GM23248 (cell line): ENCODE results near the gene QSOX2. TPM values are rescaled to one million over a fixed set of nuclear protein-coding genes. Genes with fewer than 3 reads are reported as not detected.

Experiments used
- DNase-seq: peaks from one replicate; pipeline ENCODE4 v3.0.0-alpha.2; 2015
- H2AFZ ChIP-seq: fragments of 200-600 bp; sonication (generic); 2 replicates; pipeline ENCODE4 v1.6.1; 2016; ENCODE audit warnings: antibody characterized with exemption
- H3F3A ChIP-seq: fragments of 200-600 bp; sonication (generic); 2 replicates; pipeline ENCODE4 v1.6.1; 2016; ENCODE audit warnings: mild to moderate bottlenecking, antibody characterized with exemption, mixed run types; ENCODE audit not compliant: insufficient read depth
- H3K27ac ChIP-seq: fragments of 200-600 bp; sonication (generic); 2 replicates; pipeline ENCODE4 v1.5.1; 2016; ENCODE audit warnings: mild to moderate bottlenecking
- H3K27me3 ChIP-seq: fragments of 200-600 bp; sonication (generic); replicated peaks from 2 replicates; pipeline ENCODE4 v1.6.1; 2016; ENCODE audit warnings: mild to moderate bottlenecking; ENCODE audit not compliant: insufficient read depth
- H3K36me3 ChIP-seq: fragments of 200-600 bp; sonication (generic); 2 replicates; pipeline ENCODE4 v1.6.1; 2016; ENCODE audit warnings: low read depth, mild to moderate bottlenecking
- H3K4me1 ChIP-seq: fragments of 200-600 bp; sonication (generic); 2 replicates; pipeline ENCODE4 v1.6.1; 2016; ENCODE audit warnings: mild to moderate bottlenecking; ENCODE audit not compliant: insufficient read depth
- H3K4me2 ChIP-seq: fragments of 200-600 bp; sonication (generic); one replicate; pipeline ENCODE4 v1.6.1; 2016; ENCODE audit warnings: mild to moderate bottlenecking; ENCODE audit not compliant: unreplicated experiment
- H3K4me3 ChIP-seq: fragments of 200-600 bp; sonication (generic); 2 replicates; pipeline ENCODE4 v1.5.1; 2016; ENCODE audit warnings: mild to moderate bottlenecking
- H3K79me2 ChIP-seq: fragments of 200-600 bp; sonication (generic); 2 replicates; pipeline ENCODE4 v1.6.1; 2016; ENCODE audit warnings: mild to moderate bottlenecking; ENCODE audit not compliant: insufficient read depth
- H3K9ac ChIP-seq: fragments of 200-600 bp; sonication (generic); 2 replicates; pipeline ENCODE4 v1.6.1; 2016; ENCODE audit warnings: mild to moderate bottlenecking
- H3K9me2 ChIP-seq: fragments of 200-600 bp; sonication (generic); 2 replicates; pipeline ENCODE4 v1.6.1; 2016; ENCODE audit warnings: mixed run types, mild to moderate bottlenecking, moderate library complexity; ENCODE audit not compliant: insufficient read depth
- H3K9me3 ChIP-seq: fragments of 200-600 bp; sonication (generic); one replicate; pipeline ENCODE4 v1.6.1; 2017; ENCODE audit warnings: low read depth
- H4K20me1 ChIP-seq: fragments of 200-600 bp; sonication (generic); 2 replicates; pipeline ENCODE4 v1.6.0; 2016; ENCODE audit not compliant: insufficient read depth
- EZH2 ChIP-seq: fragments of 200-600 bp; sonication (generic); IDR thresholded peaks from 2 replicates; pipeline ENCODE4 v1.6.1; 2018; ENCODE audit warnings: antibody characterized with exemption, mild to moderate bottlenecking; ENCODE audit not compliant: insufficient read depth, poor library complexity, severe bottlenecking
- EZH2phosphoT487 ChIP-seq: fragments of 200-600 bp; sonication (generic); IDR thresholded peaks from 2 replicates; pipeline ENCODE4 v1.6.1; 2018; ENCODE audit warnings: antibody characterized with exemption, moderate library complexity, mild to moderate bottlenecking, low read depth; ENCODE audit not compliant: insufficient read depth
- WGBS, 2 experiments: methylation state at CpG; one replicate each; pipeline ENCODE4 v1.1.6; 2015 to 2017; ENCODE audit warnings: low lambda C conversion rate in 2 of 2, low coverage in 1 of 2; ENCODE audit errors: missing lambda C conversion rate in 2 of 2; 5-methylcytosine and 5-hydroxymethylcytosine counted together
- in situ Hi-C: fragments of 300-500 bp; cut with MboI; formaldehyde crosslinking; loops from 2 replicates; pipeline ENCODE4 v1.15.0; 2020
- polyA plus RNA-seq: library from polyadenylated mRNA; unstranded; fragments of >200 nt; fragmentation: Nextera tagmentation; extraction: Ambion mirVana; gene quantifications from 2 replicates; pipeline ENCODE4 v1.2.1, GENCODE V29; 2016
- total RNA-seq: library from RNA; depleted of rRNA; stranded (reverse); fragments of >200 nt; shearing (Covaris generic); gene quantifications from 2 replicates; pipeline ENCODE4 v1.2.3, GENCODE V29; 2014; rRNA removed

Gene QSOX2
- total and polyA plus RNA-seq, 2 experiments from 2014 or later = 1.9 to 11.7 TPM

- in situ Hi-C loops = no loop called here
- DNase-seq = no peak
- H3K9ac ChIP-seq = no peak overlapping the region
Observed at GRCh38 chr9:136157477-136158265, 87.9 kb downstream of the QSOX2 start.

More at GRCh38 chr9:136157477-136158265, 87.9 kb downstream of the QSOX2 start:
- Histone ChIP-seq H4K20me1 (no peaks in the 10 kb centered on the region), H3K4me3 (no peak overlapping the region), H3K4me2 (no peak overlapping the region), H3F3A (no peaks in the 10 kb centered on the region), H3K36me3 (no peaks in the 10 kb centered on the region), H2AFZ (no peak overlapping the region), H3K4me1 (no peaks in the 10 kb centered on the region), H3K27ac (no peak overlapping the region), H3K27me3 (peaks cover 19% of the 10 kb centered on the region), H3K9me2 (no peaks in the 10 kb centered on the region), H3K9me3 (no peaks in the 10 kb centered on the region), H3K79me2 (no peaks in the 10 kb centered on the region)
- 59% methylated on average over 18 to 19 of the region's 20 CpGs for WGBS, 2 experiments
- TF ChIP-seq EZH2phosphoT487 (no peak), EZH2 (no peak)

Other genes starting within 250 kb of the QSOX2 start
- 30.7 and 35.9 TPM in 2 replicates for gene NACC2, start 150.5 kb downstream of the QSOX2 start, total RNA-seq
- 5.2 and 5.3 TPM in 2 replicates for gene NACC2, start 150.5 kb downstream of the QSOX2 start, polyA plus RNA-seq
- 69.7 and 94.0 TPM in 2 replicates for gene TMEM250, start 126.9 kb downstream of the QSOX2 start, total RNA-seq
- 25.2 and 25.9 TPM in 2 replicates for gene TMEM250, start 126.9 kb downstream of the QSOX2 start, polyA plus RNA-seq
- gene LHX3, start 40.7 kb downstream of the QSOX2 start, total RNA-seq = not detected in 2 replicates
- gene LHX3, start 40.7 kb downstream of the QSOX2 start, polyA plus RNA-seq = not detected in 2 replicates
- gene CCDC187, start 58.3 kb upstream of the QSOX2 start, total RNA-seq = not detected in 2 replicates
- not detected in 2 replicates for gene CCDC187, start 58.3 kb upstream of the QSOX2 start, polyA plus RNA-seq
- 51.6 and 57.1 TPM in 2 replicates for gene GPSM1, start 81.7 kb upstream of the QSOX2 start, total RNA-seq
- 12.4 and 13.7 TPM in 2 replicates for gene GPSM1, start 81.7 kb upstream of the QSOX2 start, polyA plus RNA-seq
- 12.3 and 49.8 TPM in 2 replicates for gene DNLZ, start 117.9 kb upstream of the QSOX2 start, total RNA-seq
- gene DNLZ, start 117.9 kb upstream of the QSOX2 start, polyA plus RNA-seq = 25.9 and 27.1 TPM in 2 replicates
- gene CARD9, start 127.9 kb upstream of the QSOX2 start, total RNA-seq = 0.11 TPM in 1 of 2 replicates, not detected in the other
- 0.60 and 0.61 TPM in 2 replicates for gene CARD9, start 127.9 kb upstream of the QSOX2 start, polyA plus RNA-seq
- gene SNAPC4, start 154.4 kb upstream of the QSOX2 start, total RNA-seq = 5.2 and 8.2 TPM in 2 replicates
- 3.3 and 4.4 TPM in 2 replicates for gene SNAPC4, start 154.4 kb upstream of the QSOX2 start, polyA plus RNA-seq
- gene ENTR1, start 164.8 kb upstream of the QSOX2 start, total RNA-seq = 36.4 and 50.2 TPM in 2 replicates
- 11.2 and 13.0 TPM in 2 replicates for gene ENTR1, start 164.8 kb upstream of the QSOX2 start, polyA plus RNA-seq
- gene PMPCA, start 164.8 kb upstream of the QSOX2 start, total RNA-seq = 58.7 and 102 TPM in 2 replicates
- 77.4 and 81.9 TPM in 2 replicates for gene PMPCA, start 164.8 kb upstream of the QSOX2 start, polyA plus RNA-seq
- gene INPP5E, start 194.0 kb upstream of the QSOX2 start, total RNA-seq = 8.1 and 12.5 TPM in 2 replicates
- gene INPP5E, start 194.0 kb upstream of the QSOX2 start, polyA plus RNA-seq = 5.0 and 5.2 TPM in 2 replicates
- 32.0 and 34.5 TPM in 2 replicates for gene SEC16A, start 237.2 kb upstream of the QSOX2 start, total RNA-seq
- gene SEC16A, start 237.2 kb upstream of the QSOX2 start, polyA plus RNA-seq = 40.4 and 43.4 TPM in 2 replicates